Glomerular visceral epithelial cell (primary cell): ENCODE results near the gene TBX21.
A peak's percentile ranks its signal among the peaks of the same experiment; 100 is the strongest.

Experiments
- DNase-seq: peaks from one replicate; pipeline ENCODE4 v3.0.0-alpha.2; 2016; ENCODE audit errors: extremely low spot score

Gene TBX21

GRCh38 chr17:47774987-47775580 is 42.0 kb downstream of the TBX21 start:
- no peak for DNase-seq

- DNase-seq = peak; percentile 52
Observed at GRCh38 chr17:47776330-47777197, 43.5 kb downstream of the TBX21 start.

GRCh38 chr17:47778184-47778635 is 45.2 kb downstream of the TBX21 start:
- DNase-seq = no peak

- no peak for DNase-seq
Observed at GRCh38 chr17:47781397-47781796, 48.4 kb downstream of the TBX21 start.

- DNase-seq = peak; percentile 28
Observed at GRCh38 chr17:47785538-47786123, 52.6 kb downstream of the TBX21 start.

GRCh38 chr17:47789611-47790561 is 56.9 kb downstream of the TBX21 start:
- peak; percentile 48 for DNase-seq

- DNase-seq = no peak
Observed at GRCh38 chr17:47791025-47791424, 58.0 kb downstream of the TBX21 start.

GRCh38 chr17:47792457-47792856 is 59.4 kb downstream of the TBX21 start:
- DNase-seq = no peak

GRCh38 chr17:47792979-47793378 is 59.9 kb downstream of the TBX21 start:
- DNase-seq = no peak
